SK-N-SH (cell line): ENCODE results near the gene NUAK1. TPM values are rescaled to one million over a fixed set of nuclear protein-coding genes. Genes with fewer than 3 reads are reported as not detected.

Source experiments
- CTCF ChIA-PET: fragments of 300-600, 350-600 bp; formaldehyde crosslinking; extraction: SDS; loops from one replicate; lab custom pipeline; 2021; lab: Yijun Ruan, JAX
- POLR2A ChIA-PET: fragments of 350-600 bp; sonication (Branson Sonifier 250); formaldehyde crosslinking; extraction: SDS; loops from one replicate; lab custom pipeline; 2020; ENCODE audit warnings: antibody characterized with exemption, inconsistent platforms; lab: Yijun Ruan, JAX
- DNase-seq: peaks from one replicate; pipeline ENCODE4 v3.0.0; 2012
- H2AFZ ChIP-seq: fragments of 200-600 bp; sonication (generic); 2 replicates; pipeline ENCODE4 v1.8.1; 2016; ENCODE audit warnings: antibody characterized with exemption, mild to moderate bottlenecking, low read depth
- H3F3A ChIP-seq: fragments of 200-600 bp; sonication (generic); replicated peaks from 2 replicates; pipeline ENCODE3; 2016; ENCODE audit warnings: antibody characterized with exemption, mild to moderate bottlenecking; ENCODE audit not compliant: insufficient read depth
- H3K27ac ChIP-seq, 2 experiments: fragments of 200-500 bp in 1 of 2; fragments of 200-600 bp in 1 of 2; sonication (Bioruptor generic) in 1 of 2; sonication (generic), shearing (Covaris generic) in 1 of 2; 2 replicates each; pipeline versions ENCODE4 v1.5.1 to v1.6.1; 2014 to 2016; ENCODE audit warnings: low read depth in 2 of 2, inconsistent platforms in 1 of 2, low read length in 1 of 2, mild to moderate bottlenecking in 1 of 2, mixed read lengths in 1 of 2
- H3K27me3 ChIP-seq: fragments of 200-600 bp; sonication (generic), shearing (Covaris generic); 2 replicates; pipeline ENCODE4 v1.6.1; 2016; ENCODE audit warnings: mixed run types; ENCODE audit not compliant: insufficient read depth
- H3K36me3 ChIP-seq, 2 experiments: fragments of 200-500 bp in 1 of 2; fragments of 200-600 bp in 1 of 2; sonication (Bioruptor generic) in 1 of 2; sonication (generic) in 1 of 2; replicated peaks in 1 of 2; 2 replicates each; pipeline versions ENCODE3 to v1.5.1; 2014 to 2016; ENCODE audit warnings: low read length in 1 of 2, mild to moderate bottlenecking in 1 of 2; ENCODE audit not compliant: insufficient read depth in 2 of 2, control insufficient read depth in 1 of 2
- H3K4me1 ChIP-seq, 2 experiments: fragments of 200-500 bp in 1 of 2; fragments of 200-600 bp in 1 of 2; sonication (Bioruptor generic) in 1 of 2; sonication (generic), shearing (Covaris generic) in 1 of 2; 2 replicates each; pipeline versions ENCODE4 v1.5.1 to v1.6.1; 2014 to 2016; ENCODE audit warnings: low read depth in 1 of 2, low read length in 1 of 2, mixed run types in 1 of 2; ENCODE audit not compliant: insufficient read depth in 2 of 2, control insufficient read depth in 1 of 2
- H3K4me2 ChIP-seq: fragments of 200-600 bp; sonication (generic), shearing (Covaris generic); 2 replicates; pipeline ENCODE4 v1.6.1; 2017; ENCODE audit warnings: mixed run types
- H3K4me3 ChIP-seq, 2 experiments: fragments of 200-500 bp in 1 of 2; fragments of 200-600 bp in 1 of 2; sonication (Bioruptor generic) in 1 of 2; sonication (generic), shearing (Covaris generic) in 1 of 2; 2 replicates each; pipeline versions ENCODE4 v1.5.1 to v1.8.1; 2014 to 2016; ENCODE audit warnings: low read depth in 2 of 2, inconsistent platforms in 1 of 2, low read length in 1 of 2, mild to moderate bottlenecking in 1 of 2, mixed read lengths in 1 of 2, moderate library complexity in 1 of 2
- H3K79me2 ChIP-seq: fragments of 200-600 bp; sonication (generic); 2 replicates; pipeline ENCODE4 v1.8.1; 2017; ENCODE audit warnings: mild to moderate bottlenecking; ENCODE audit not compliant: insufficient read depth
- H3K9ac ChIP-seq: fragments of 200-600 bp; sonication (generic); 2 replicates; pipeline ENCODE4 v1.6.1; 2017; ENCODE audit warnings: mixed run types
- H3K9me2 ChIP-seq: fragments of 200-600 bp; sonication (generic); 2 replicates; pipeline ENCODE4 v1.6.1; 2017; ENCODE audit warnings: mixed run types
- H3K9me3 ChIP-seq: fragments of 200-600 bp; sonication (generic); 2 replicates; pipeline ENCODE4 v1.6.1; 2017; ENCODE audit warnings: mixed run types, mild to moderate bottlenecking, moderate library complexity
- H4K20me1 ChIP-seq: fragments of 200-600 bp; sonication (generic); 2 replicates; pipeline ENCODE4 v1.6.1; 2017; ENCODE audit warnings: mild to moderate bottlenecking, mixed run types; ENCODE audit not compliant: insufficient read depth
- EP300 ChIP-seq, 2 experiments: IDR thresholded peaks; 2 replicates each; pipeline versions ENCODE4 v1.4.0 to v1.6.1; 2012; ENCODE audit warnings: borderline replicate concordance in 1 of 2, low read depth in 1 of 2, low read length in 1 of 2
- FOXJ3 ChIP-seq: sonication (generic); formaldehyde crosslinking; IDR thresholded peaks from 2 replicates; pipeline ENCODE4 v1.5.1; 2020; ENCODE audit warnings: mild to moderate bottlenecking, missing genetic modification reagents
- FOXM1 ChIP-seq: IDR thresholded peaks from 2 replicates; pipeline ENCODE4 v1.4.0; 2012; ENCODE audit warnings: low read depth, mild to moderate bottlenecking
- GABPA ChIP-seq: IDR thresholded peaks from 2 replicates; pipeline ENCODE4 v1.4.0; 2012; ENCODE audit warnings: low read depth, mild to moderate bottlenecking
- JUND ChIP-seq: IDR thresholded peaks from 2 replicates; pipeline ENCODE4 v1.4.0; 2012
- MEF2A ChIP-seq: IDR thresholded peaks from 2 replicates; pipeline ENCODE4 v1.4.0; 2012; ENCODE audit warnings: low read depth, borderline replicate concordance
- NFIC ChIP-seq: IDR thresholded peaks from 2 replicates; pipeline ENCODE4 v1.4.0; 2012; ENCODE audit warnings: borderline replicate concordance
- NRF1 ChIP-seq: IDR thresholded peaks from 2 replicates; pipeline ENCODE4 v1.6.1; 2012; ENCODE audit warnings: low read depth, mild to moderate bottlenecking, low read length
- RCOR1 ChIP-seq: fragments of 150-350 bp; IDR thresholded peaks from 2 replicates; pipeline ENCODE4 v1.6.1; 2017; ENCODE audit warnings: antibody characterized with exemption, low read length
- REST ChIP-seq: IDR thresholded peaks from 2 replicates; pipeline ENCODE4 v1.6.1; 2012; ENCODE audit warnings: mild to moderate bottlenecking, low read depth, low read length, moderate library complexity
- RFX5 ChIP-seq: IDR thresholded peaks from 2 replicates; pipeline ENCODE4 v1.6.1; 2012; ENCODE audit warnings: mild to moderate bottlenecking, improper control_type of control experiment, low read length
- RXRA ChIP-seq: IDR thresholded peaks from 2 replicates; pipeline ENCODE4 v1.4.0; 2012; ENCODE audit warnings: low read depth, mild to moderate bottlenecking, borderline replicate concordance
- SMC3 ChIP-seq: IDR thresholded peaks from 2 replicates; pipeline ENCODE4 v1.6.1; 2012; ENCODE audit warnings: low read depth, low read length, improper control_type of control experiment
- TCF12 ChIP-seq: IDR thresholded peaks from 2 replicates; pipeline ENCODE4 v1.4.0; 2012
- YY1 ChIP-seq: IDR thresholded peaks from 2 replicates; pipeline ENCODE4 v1.4.0; 2012; ENCODE audit warnings: low read depth, mild to moderate bottlenecking
- WGBS: methylation state at CpG from one replicate; pipeline ENCODE4 v1.1.6; 2017; ENCODE audit warnings: low lambda C conversion rate; 5-methylcytosine and 5-hydroxymethylcytosine counted together
- polyA plus RNA-seq, 3 experiments: library from polyadenylated mRNA; depleted of rRNA; stranded (reverse); fragments of >200 nt; gene quantifications; 2 replicates each; pipeline ENCODE4 v1.2.3, GENCODE V29; 2012
- TF ChIP-seq, protein P1 (sequence below): IDR thresholded peaks from 2 replicates; pipeline ENCODE4 v1.4.0; 2012; ENCODE audit warnings: low read depth, borderline replicate concordance

NUAK1 gene
- polyA plus RNA-seq, 1 of the 3 experiments (the other 2 are of a cell fraction) = 8.1 TPM

- no peak for DNase-seq
- POLR2A ChIA-PET = no interaction called here
- TF ChIP-seq FOXM1 (no peak), RXRA (no peak), GABPA (no peak), NFIC (no peak), RFX5 (no peak), REST (no peak), SMC3 (no peak), NRF1 (no peak), FOXJ3 (no peak), YY1 (no peak), JUND (no peak)
Observed at GRCh38 chr12:106093246-106093645, 45.5 kb downstream of the NUAK1 start.

DNA sequence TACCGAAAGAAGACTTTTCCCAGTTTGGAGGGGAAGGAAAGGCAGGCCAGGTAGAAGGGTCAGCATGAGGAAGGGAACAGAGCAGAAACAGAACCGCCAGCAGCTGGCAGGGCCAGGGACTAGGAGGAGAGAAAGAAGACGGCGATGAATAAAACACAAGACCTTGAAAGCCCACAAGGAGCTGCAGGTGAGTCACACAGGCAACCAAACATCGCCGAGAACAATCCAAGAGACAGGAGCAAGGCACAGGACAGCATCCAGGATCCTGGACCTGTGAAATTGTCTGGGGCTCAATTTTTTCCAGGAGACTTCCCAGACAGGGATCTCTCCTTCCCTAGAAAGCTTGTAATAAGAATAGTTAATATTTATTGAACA, 47.3 kb downstream of the NUAK1 start:
- peak overlapping the region; percentile 4 to 91; a peak in 3 of 4 replicates for H3K27ac ChIP-seq
- H3K79me2 ChIP-seq = peaks cover 91% of the 10 kb centered on the region
- 73% methylated on average over 6 of the region's 6 CpGs for WGBS
- no peaks in the 10 kb centered on the region; the same call in 1 of the 2 replicates for H4K20me1 ChIP-seq
- H3K9me2 ChIP-seq = no peaks in the 10 kb centered on the region
- peaks cover 34% of the 10 kb centered on the region for H3F3A ChIP-seq
- H3K4me3 ChIP-seq = no peak overlapping the region
- ChIA-PET POLR2A (no interaction called here), CTCF (no interaction called here)
- H3K9me3 ChIP-seq = no peaks in the 10 kb centered on the region
- no peak overlapping the region for H3K4me2 ChIP-seq
- H2AFZ ChIP-seq = no peak overlapping the region
- DNase-seq = no peak
- TF ChIP-seq TCF12 = no peak
- TF ChIP-seq NFIC = no peak
- TF ChIP-seq, protein P1, sequence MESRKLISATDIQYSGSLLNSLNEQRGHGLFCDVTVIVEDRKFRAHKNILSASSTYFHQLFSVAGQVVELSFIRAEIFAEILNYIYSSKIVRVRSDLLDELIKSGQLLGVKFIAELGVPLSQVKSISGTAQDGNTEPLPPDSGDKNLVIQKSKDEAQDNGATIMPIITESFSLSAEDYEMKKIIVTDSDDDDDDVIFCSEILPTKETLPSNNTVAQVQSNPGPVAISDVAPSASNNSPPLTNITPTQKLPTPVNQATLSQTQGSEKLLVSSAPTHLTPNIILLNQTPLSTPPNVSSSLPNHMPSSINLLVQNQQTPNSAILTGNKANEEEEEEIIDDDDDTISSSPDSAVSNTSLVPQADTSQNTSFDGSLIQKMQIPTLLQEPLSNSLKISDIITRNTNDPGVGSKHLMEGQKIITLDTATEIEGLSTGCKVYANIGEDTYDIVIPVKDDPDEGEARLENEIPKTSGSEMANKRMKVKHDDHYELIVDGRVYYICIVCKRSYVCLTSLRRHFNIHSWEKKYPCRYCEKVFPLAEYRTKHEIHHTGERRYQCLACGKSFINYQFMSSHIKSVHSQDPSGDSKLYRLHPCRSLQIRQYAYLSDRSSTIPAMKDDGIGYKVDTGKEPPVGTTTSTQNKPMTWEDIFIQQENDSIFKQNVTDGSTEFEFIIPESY = no peak
- TF ChIP-seq MEF2A = no peak
- no peak for TF ChIP-seq EP300 (IDR thresholded peaks at IDR 0.05; ENCODE audit: borderline replicate concordance in 1 of 2, low read depth in 1 of 2, low read length in 1 of 2)
- TF ChIP-seq RCOR1 = no peak
- H3K9ac ChIP-seq = peak overlapping the region; percentile 26; the same call in 1 of the 2 replicates
- peaks cover 6 to 15% of the 10 kb centered on the region in 2 experiments for H3K36me3 ChIP-seq
- peaks cover 0 to 26% of the 10 kb centered on the region in 2 experiments; a peak in 2 of 4 replicates for H3K4me1 ChIP-seq
- no peaks in the 10 kb centered on the region for H3K27me3 ChIP-seq

More at GRCh38 chr12:106093246-106093645, 45.5 kb downstream of the NUAK1 start:
- 97% methylated on average over 6 of the region's 6 CpGs for WGBS
- Histone ChIP-seq H3K9ac (no peak overlapping the region), H3K36me3 (peaks cover 4 to 29% of the 10 kb centered on the region in 2 experiments), H3K4me3 (no peak overlapping the region), H3K4me2 (no peak overlapping the region), H3K9me3 (no peaks in the 10 kb centered on the region), H3F3A (peaks cover 34% of the 10 kb centered on the region), H3K27me3 (no peaks in the 10 kb centered on the region), H3K79me2 (peaks cover 91% of the 10 kb centered on the region), H4K20me1 (no peaks in the 10 kb centered on the region; the same call in 1 of the 2 replicates), H3K4me1 (peaks cover 0 to 26% of the 10 kb centered on the region in 2 experiments; a peak in 2 of 4 replicates), H3K9me2 (no peaks in the 10 kb centered on the region), H3K27ac (peak overlapping the region in 1 of 2 experiments; percentile 91; a peak in 2 of 4 replicates), H2AFZ (no peak overlapping the region)
- CTCF ChIA-PET = interaction anchor here (0.7 kb wide), 1 partner anchor 29 kb away, joined by 3 read pairs; no protein-coding TSS in a partner anchor
